Heart left ventricle (tissue), 13 donors: ENCODE measurements around the gene VPS52.

ENCODE experiments used
- POLR2A ChIP-seq, 2 donors: fragments of 450-650 bp; IDR thresholded peaks; one replicate each; pipeline ENCODE4 v1.6.1; 2017; ENCODE audit warnings: antibody characterized with exemption in 2 of 2, mild to moderate bottlenecking in 2 of 2, moderate library complexity in 2 of 2
- TF ChIP-seq, protein P1 (sequence below), 12 donors: fragments of 200-600 bp; sonication (generic) in 4 of 12; IDR thresholded peaks; one replicate each; pipeline versions ENCODE4 v1.5.0 to v1.8.0; 2018 to 2022; ENCODE audit warnings: antibody characterized with exemption in 12 of 12, mild to moderate bottlenecking in 5 of 12
- donor health status: ischemic (EF 13 %, LVEDD 7.1; RV severe dilation, severe dysfunction).
- donor health status: DM: no; HTN: yes; CAD: no.
- donor health status: DM: no; HTN: no; CAD: no.
- donor health status: ischemic (EF 25% LVEDD 6.9; RV normal size, moderate dysfunction).
- donor health status: ischemic (EF 25% LVEDD 5.7; RV mildly dilated, moderate dysfunction).
- donor health status: ischemic (EF 35%, LVEDD 5.7; RV mildly dilated, moderate dysfunction).
- donor health status: nonischemic (EF 11% LVEDD 7.7; RV severe dilation, severe dysfunction).
- donor health status: DM: yes; HTN: yes; CAD: no.
- donor health status: PGD.
- donor health status: ischemic (EF 29% LVEDD 5.4; RV normal size, mild dysfunction).
- donor health status: nonischemic (EF 23%, LVEDD 6.1; RV moderate dilation, normal function).

DNA sequence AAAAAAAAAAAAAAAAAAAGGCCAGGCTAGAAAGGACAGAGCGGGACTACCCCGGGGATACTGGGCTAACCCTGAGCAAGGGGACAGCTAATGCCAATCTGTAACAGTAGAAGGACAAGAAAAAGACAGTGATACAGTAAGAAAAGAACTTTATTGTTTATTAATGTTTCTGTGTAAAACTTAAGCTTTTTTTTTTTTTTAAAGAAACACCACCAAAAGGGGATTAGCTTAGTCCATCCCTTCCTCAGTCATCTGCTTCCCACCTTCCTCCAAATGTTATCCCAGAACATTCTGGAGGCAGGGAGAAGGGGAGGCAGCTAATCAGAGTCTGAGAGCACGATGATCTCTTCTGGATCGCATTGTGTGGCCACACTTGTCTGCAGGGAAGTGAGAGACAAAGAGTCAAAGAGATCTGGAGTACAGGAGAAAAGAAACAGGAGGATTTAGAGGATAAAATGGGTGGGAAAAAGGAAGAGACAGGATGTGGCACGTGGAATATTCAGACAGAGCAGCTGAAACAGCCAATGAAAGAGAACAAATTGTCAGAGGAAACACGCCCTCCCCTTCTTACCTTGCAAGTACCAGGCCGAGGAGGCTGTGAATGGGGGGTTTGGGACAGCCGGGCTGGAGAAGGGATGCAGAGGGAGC lies 46.9 kb upstream of the VPS52 start:
- TF ChIP-seq POLR2A (IDR thresholded peaks at IDR 0.05) = no peak
- TF ChIP-seq, protein P1, sequence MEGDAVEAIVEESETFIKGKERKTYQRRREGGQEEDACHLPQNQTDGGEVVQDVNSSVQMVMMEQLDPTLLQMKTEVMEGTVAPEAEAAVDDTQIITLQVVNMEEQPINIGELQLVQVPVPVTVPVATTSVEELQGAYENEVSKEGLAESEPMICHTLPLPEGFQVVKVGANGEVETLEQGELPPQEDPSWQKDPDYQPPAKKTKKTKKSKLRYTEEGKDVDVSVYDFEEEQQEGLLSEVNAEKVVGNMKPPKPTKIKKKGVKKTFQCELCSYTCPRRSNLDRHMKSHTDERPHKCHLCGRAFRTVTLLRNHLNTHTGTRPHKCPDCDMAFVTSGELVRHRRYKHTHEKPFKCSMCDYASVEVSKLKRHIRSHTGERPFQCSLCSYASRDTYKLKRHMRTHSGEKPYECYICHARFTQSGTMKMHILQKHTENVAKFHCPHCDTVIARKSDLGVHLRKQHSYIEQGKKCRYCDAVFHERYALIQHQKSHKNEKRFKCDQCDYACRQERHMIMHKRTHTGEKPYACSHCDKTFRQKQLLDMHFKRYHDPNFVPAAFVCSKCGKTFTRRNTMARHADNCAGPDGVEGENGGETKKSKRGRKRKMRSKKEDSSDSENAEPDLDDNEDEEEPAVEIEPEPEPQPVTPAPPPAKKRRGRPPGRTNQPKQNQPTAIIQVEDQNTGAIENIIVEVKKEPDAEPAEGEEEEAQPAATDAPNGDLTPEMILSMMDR (IDR thresholded peaks at IDR 0.05) = no peak
